ENCODE results near the gene NEBL. TPM values are rescaled to one million over a fixed set of nuclear protein-coding genes. Genes with fewer than 3 reads are reported as not detected.

Gene NEBL
- polyA plus RNA-seq, 1 experiment = not detected

GRCh38 chr10:20809631-20810030, 87.5 kb downstream of the NEBL start:
- CTCF ChIA-PET = no interaction called here

DNA sequence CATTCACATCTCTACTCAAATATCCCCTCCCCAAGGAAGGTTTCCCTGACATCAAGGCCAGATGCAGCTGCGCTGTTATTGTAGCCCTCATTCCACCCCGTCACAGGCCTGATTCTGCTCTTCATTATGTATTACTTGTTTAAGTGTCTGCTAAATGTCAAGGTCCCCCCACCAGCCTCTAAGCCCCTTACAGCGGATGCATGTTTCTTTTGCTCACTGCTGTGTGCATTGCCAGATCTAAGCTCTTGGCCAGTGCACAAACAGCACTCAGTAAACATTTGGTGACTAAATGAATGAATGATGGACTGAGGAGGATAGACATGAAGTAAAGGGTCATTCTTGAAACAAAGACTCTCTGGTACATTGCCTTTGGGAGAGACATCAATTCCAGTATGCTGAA, 90.6 kb downstream of the NEBL start:
- Histone ChIP-seq H3K4me3 (ENCODE audit: low read depth, low read length) (no peak overlapping the region), H3K36me3 (ENCODE audit: control insufficient read depth, insufficient read depth, low read length) (no peaks in the 10 kb centered on the region), H3K27me3 (ENCODE audit: control insufficient read depth, insufficient read depth, low read length) (no peaks in the 10 kb centered on the region)
- POLR2A ChIA-PET = no interaction called here
- TF ChIP-seq, protein P1, sequence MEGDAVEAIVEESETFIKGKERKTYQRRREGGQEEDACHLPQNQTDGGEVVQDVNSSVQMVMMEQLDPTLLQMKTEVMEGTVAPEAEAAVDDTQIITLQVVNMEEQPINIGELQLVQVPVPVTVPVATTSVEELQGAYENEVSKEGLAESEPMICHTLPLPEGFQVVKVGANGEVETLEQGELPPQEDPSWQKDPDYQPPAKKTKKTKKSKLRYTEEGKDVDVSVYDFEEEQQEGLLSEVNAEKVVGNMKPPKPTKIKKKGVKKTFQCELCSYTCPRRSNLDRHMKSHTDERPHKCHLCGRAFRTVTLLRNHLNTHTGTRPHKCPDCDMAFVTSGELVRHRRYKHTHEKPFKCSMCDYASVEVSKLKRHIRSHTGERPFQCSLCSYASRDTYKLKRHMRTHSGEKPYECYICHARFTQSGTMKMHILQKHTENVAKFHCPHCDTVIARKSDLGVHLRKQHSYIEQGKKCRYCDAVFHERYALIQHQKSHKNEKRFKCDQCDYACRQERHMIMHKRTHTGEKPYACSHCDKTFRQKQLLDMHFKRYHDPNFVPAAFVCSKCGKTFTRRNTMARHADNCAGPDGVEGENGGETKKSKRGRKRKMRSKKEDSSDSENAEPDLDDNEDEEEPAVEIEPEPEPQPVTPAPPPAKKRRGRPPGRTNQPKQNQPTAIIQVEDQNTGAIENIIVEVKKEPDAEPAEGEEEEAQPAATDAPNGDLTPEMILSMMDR (IDR thresholded peaks at IDR 0.05; ENCODE audit: insufficient read depth, low read depth, low read length) = no peak
- DNase-seq (ENCODE audit: low read depth) = no peak
- CTCF ChIA-PET = no interaction called here

More at GRCh38 chr10:20809631-20810030, 87.5 kb downstream of the NEBL start:
- POLR2A ChIA-PET = no interaction called here
- H3K27me3 ChIP-seq (ENCODE audit: control insufficient read depth, insufficient read depth, low read length) = no peaks in the 10 kb centered on the region
- H3K36me3 ChIP-seq (ENCODE audit: control insufficient read depth, insufficient read depth, low read length) = no peaks in the 10 kb centered on the region
- H3K4me3 ChIP-seq (ENCODE audit: low read depth, low read length) = no peak overlapping the region
- no peak for DNase-seq (ENCODE audit: low read depth)
- TF ChIP-seq, protein P1 (IDR thresholded peaks at IDR 0.05; ENCODE audit: insufficient read depth, low read depth, low read length) = no peak

DNA sequence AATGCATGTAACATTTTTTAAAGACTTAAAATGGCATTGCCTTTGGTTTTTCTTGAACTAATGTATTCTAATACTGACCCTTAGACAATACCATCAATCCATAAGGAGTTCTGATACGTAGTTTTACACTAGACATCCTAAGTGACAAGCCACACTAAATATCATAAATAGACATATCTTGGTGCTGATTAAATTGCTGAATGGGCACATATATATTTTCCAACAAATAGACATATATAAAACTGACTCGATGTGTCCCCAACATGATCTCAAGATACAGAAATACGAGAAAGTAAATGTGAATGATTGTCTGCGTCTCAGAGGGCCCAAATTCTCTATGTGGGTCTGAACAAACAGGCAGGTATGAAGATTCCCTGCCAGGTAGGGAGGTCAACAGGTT, 99.8 kb downstream of the NEBL start:
- CTCF ChIA-PET = no interaction called here
- H3K27me3 ChIP-seq (ENCODE audit: control insufficient read depth, insufficient read depth, low read length) = no peaks in the 10 kb centered on the region
- POLR2A ChIA-PET = no interaction called here
- TF ChIP-seq, protein P1 (IDR thresholded peaks at IDR 0.05; ENCODE audit: insufficient read depth, low read depth, low read length) = no peak
- H3K36me3 ChIP-seq (ENCODE audit: control insufficient read depth, insufficient read depth, low read length) = no peaks in the 10 kb centered on the region
- H3K4me3 ChIP-seq (ENCODE audit: low read depth, low read length) = no peak overlapping the region
- no peak for DNase-seq (ENCODE audit: low read depth)

- Histone ChIP-seq H3K36me3 (ENCODE audit: control insufficient read depth, insufficient read depth, low read length) (no peaks in the 10 kb centered on the region), H3K27me3 (ENCODE audit: control insufficient read depth, insufficient read depth, low read length) (no peaks in the 10 kb centered on the region), H3K4me3 (ENCODE audit: low read depth, low read length) (no peak overlapping the region)
- ChIA-PET POLR2A (no interaction called here), CTCF (no interaction called here)
- no peak for DNase-seq (ENCODE audit: low read depth)
- TF ChIP-seq, protein P1 (IDR thresholded peaks at IDR 0.05; ENCODE audit: insufficient read depth, low read depth, low read length) = no peak
Measured at GRCh38 chr10:20795391-20795790, 101.7 kb downstream of the NEBL start.

DNA sequence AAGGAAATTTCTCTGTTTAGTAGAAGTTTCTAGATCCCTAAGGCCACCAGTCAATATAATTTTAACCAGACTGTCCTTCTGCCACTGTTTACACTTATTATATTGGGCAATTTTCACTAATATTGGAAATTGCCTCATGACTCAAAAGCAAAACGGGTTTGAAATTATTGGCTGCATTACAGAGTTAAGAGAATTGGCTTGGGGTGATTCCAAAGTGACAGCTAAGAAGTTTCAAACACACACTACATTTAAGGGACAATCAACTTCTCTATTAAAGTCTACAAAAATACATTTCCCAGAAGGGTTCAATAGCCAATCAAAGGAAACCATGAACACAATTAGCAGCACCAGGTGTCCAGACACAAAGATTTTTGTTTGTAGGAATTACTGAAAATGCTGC, 111.9 kb downstream of the NEBL start:
- Histone ChIP-seq H3K27me3 (ENCODE audit: control insufficient read depth, insufficient read depth, low read length) (no peaks in the 10 kb centered on the region), H3K4me3 (ENCODE audit: low read depth, low read length) (no peak overlapping the region), H3K36me3 (ENCODE audit: control insufficient read depth, insufficient read depth, low read length) (no peaks in the 10 kb centered on the region)
- POLR2A ChIA-PET = no interaction called here
- TF ChIP-seq, protein P1 (IDR thresholded peaks at IDR 0.05; ENCODE audit: insufficient read depth, low read depth, low read length) = no peak
- no peak for DNase-seq (ENCODE audit: low read depth)
- CTCF ChIA-PET = no interaction called here
